Measurements from ENCODE around the gene NTM.

NTM gene

DNA sequence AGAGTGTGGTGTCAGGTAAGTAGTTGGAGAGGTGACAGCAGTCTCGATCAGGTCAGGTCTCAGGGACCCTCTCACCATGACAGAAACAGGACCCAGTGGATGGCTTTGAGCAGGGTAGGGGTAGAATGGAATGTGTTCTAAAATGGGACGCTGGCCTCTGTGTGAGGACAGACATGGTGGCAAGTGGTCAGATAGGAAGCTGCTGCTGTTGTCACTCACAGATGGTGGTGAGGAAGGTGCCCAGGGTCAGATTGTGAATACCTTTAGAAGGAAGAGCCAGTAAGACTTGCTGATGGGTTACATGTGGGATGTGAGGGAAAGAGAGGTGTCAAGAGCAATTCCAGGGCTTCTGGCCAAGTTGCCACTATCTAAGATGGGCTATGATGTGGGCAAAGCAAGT, 596.3 kb downstream of the NTM start:
- TF ChIP-seq POLR2AphosphoS5 (IDR thresholded peaks at IDR 0.05; ENCODE audit: low read depth) (no peak), SPI1 (IDR thresholded peaks at IDR 0.05; ENCODE audit: borderline replicate concordance, low read depth) (no peak), GABPA (IDR thresholded peaks at IDR 0.05; ENCODE audit: low read depth) (no peak), CTCF (IDR thresholded peaks at IDR 0.05; ENCODE audit: insufficient read depth, low read length) (no peak)
- TF ChIP-seq, protein P1, sequence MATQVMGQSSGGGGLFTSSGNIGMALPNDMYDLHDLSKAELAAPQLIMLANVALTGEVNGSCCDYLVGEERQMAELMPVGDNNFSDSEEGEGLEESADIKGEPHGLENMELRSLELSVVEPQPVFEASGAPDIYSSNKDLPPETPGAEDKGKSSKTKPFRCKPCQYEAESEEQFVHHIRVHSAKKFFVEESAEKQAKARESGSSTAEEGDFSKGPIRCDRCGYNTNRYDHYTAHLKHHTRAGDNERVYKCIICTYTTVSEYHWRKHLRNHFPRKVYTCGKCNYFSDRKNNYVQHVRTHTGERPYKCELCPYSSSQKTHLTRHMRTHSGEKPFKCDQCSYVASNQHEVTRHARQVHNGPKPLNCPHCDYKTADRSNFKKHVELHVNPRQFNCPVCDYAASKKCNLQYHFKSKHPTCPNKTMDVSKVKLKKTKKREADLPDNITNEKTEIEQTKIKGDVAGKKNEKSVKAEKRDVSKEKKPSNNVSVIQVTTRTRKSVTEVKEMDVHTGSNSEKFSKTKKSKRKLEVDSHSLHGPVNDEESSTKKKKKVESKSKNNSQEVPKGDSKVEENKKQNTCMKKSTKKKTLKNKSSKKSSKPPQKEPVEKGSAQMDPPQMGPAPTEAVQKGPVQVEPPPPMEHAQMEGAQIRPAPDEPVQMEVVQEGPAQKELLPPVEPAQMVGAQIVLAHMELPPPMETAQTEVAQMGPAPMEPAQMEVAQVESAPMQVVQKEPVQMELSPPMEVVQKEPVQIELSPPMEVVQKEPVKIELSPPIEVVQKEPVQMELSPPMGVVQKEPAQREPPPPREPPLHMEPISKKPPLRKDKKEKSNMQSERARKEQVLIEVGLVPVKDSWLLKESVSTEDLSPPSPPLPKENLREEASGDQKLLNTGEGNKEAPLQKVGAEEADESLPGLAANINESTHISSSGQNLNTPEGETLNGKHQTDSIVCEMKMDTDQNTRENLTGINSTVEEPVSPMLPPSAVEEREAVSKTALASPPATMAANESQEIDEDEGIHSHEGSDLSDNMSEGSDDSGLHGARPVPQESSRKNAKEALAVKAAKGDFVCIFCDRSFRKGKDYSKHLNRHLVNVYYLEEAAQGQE (IDR thresholded peaks at IDR 0.05; ENCODE audit: insufficient replicate concordance, low read depth), result no peak
- Histone ChIP-seq H3K27ac (replicated peaks) (no peak overlapping the region), H3K27me3 (ENCODE audit: insufficient read depth, poor library complexity, severe bottlenecking) (no peaks in the 10 kb centered on the region), H3K4me3 (replicated peaks; ENCODE audit: insufficient read depth, low read length) (no peak overlapping the region)
- no peak for DNase-seq (ENCODE audit: low read depth in 1 of 2, low spot score in 1 of 2)

- Histone ChIP-seq H3K27ac (replicated peaks) (no peak overlapping the region), H3K27me3 (ENCODE audit: insufficient read depth, poor library complexity, severe bottlenecking) (no peaks in the 10 kb centered on the region), H3K4me3 (replicated peaks; ENCODE audit: insufficient read depth, low read length) (no peak overlapping the region)
- TF ChIP-seq GABPA (IDR thresholded peaks at IDR 0.05; ENCODE audit: low read depth) (no peak), POLR2AphosphoS5 (IDR thresholded peaks at IDR 0.05; ENCODE audit: low read depth) (no peak), CTCF (IDR thresholded peaks at IDR 0.05; ENCODE audit: insufficient read depth, low read length) (no peak), SPI1 (IDR thresholded peaks at IDR 0.05; ENCODE audit: borderline replicate concordance, low read depth) (no peak)
- TF ChIP-seq, protein P1 (IDR thresholded peaks at IDR 0.05; ENCODE audit: insufficient replicate concordance, low read depth), result no peak
- no peak for DNase-seq (ENCODE audit: low read depth in 1 of 2, low spot score in 1 of 2)
Observed at GRCh38 chr11:131969261-131969660, 598.8 kb downstream of the NTM start.

DNA sequence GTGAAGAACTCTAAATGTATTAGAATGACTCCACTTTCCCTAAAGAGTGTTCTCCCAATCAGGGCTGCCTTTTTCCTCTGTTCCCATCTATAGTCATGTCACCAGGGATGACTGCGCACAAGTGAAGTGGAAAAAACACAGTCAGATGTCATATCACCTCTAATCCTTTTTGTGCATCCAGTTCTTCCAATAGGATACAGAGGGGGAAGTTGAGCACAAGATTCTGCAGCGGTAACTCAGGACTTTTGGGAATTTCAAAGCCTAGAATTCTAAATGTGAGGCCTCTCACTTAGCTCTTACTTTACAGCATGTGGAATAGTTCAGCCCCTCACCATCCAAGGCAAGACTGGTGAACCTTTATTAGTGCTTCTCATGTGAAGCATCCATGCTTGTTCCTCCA, 602.6 kb downstream of the NTM start:
- TF ChIP-seq POLR2AphosphoS5 (IDR thresholded peaks at IDR 0.05; ENCODE audit: low read depth) (no peak), SPI1 (IDR thresholded peaks at IDR 0.05; ENCODE audit: borderline replicate concordance, low read depth) (no peak), CTCF (IDR thresholded peaks at IDR 0.05; ENCODE audit: insufficient read depth, low read length) (no peak), GABPA (IDR thresholded peaks at IDR 0.05; ENCODE audit: low read depth) (no peak)
- TF ChIP-seq, protein P1 (IDR thresholded peaks at IDR 0.05; ENCODE audit: insufficient replicate concordance, low read depth), result no peak
- Histone ChIP-seq H3K27me3 (ENCODE audit: insufficient read depth, poor library complexity, severe bottlenecking) (no peaks in the 10 kb centered on the region), H3K4me3 (replicated peaks; ENCODE audit: insufficient read depth, low read length) (no peak overlapping the region), H3K27ac (replicated peaks) (no peak overlapping the region)
- no peak for DNase-seq (ENCODE audit: low read depth in 1 of 2, low spot score in 1 of 2)
